Psoas muscle (tissue), 8 donors: ENCODE data around the gene CPEB3. TPM values are rescaled to one million over a fixed set of nuclear protein-coding genes. Genes with fewer than 3 reads are reported as not detected.

Experiments used
- ATAC-seq, 4 donors: fragments of 200-7000 bp; cut with Tn5 transposase; one replicate each; pipeline ENCODE4 v1.9.1; 2020; ENCODE audit warnings: moderate library complexity in 3 of 4, mild to moderate bottlenecking in 2 of 4
- DNase-seq, 2 donors: peaks; one replicate each; pipeline ENCODE4 v3.0.0-alpha.2; 2020
- H3K27ac ChIP-seq: fragments of 200-600 bp; one replicate; pipeline ENCODE4 v1.8.0; 2022
- H3K27me3 ChIP-seq, 3 donors: fragments of 200-600 bp in 1 of 3; one replicate each; pipeline versions ENCODE4 v1.6.1 to v1.8.0; 2013 to 2022; ENCODE audit warnings: low read length in 2 of 3, mild to moderate bottlenecking in 2 of 3, moderate library complexity in 1 of 3; ENCODE audit not compliant: insufficient read depth in 3 of 3
- H3K36me3 ChIP-seq, 2 donors: fragments of 200-600 bp in 1 of 2; one replicate each; pipeline versions ENCODE4 v1.6.1 to v1.8.0; 2013 to 2022; ENCODE audit warnings: low read depth in 1 of 2, mild to moderate bottlenecking in 1 of 2, moderate library complexity in 1 of 2; ENCODE audit not compliant: insufficient read depth in 1 of 2
- H3K4me1 ChIP-seq: fragments of 200-600 bp; one replicate; pipeline ENCODE4 v1.8.0; 2022
- H3K4me3 ChIP-seq: fragments of 200-600 bp; one replicate; pipeline ENCODE4 v1.8.0; 2022; ENCODE audit warnings: mild to moderate bottlenecking
- H3K9me3 ChIP-seq: fragments of 200-600 bp; one replicate; pipeline ENCODE4 v1.8.0; 2022
- CTCF ChIP-seq: fragments of 200-600 bp; IDR thresholded peaks from one replicate; pipeline ENCODE4 v1.8.0; 2022; ENCODE audit warnings: antibody characterized with exemption
- whole genome bisulfite sequencing, 3 donors: extraction: QIAGEN DNeasy Blood & Tissue Kit; methylation state at CpG; one replicate each; pipeline versions ENCODE4 v1.1.6 to v1.1.7; 2013; 5-methylcytosine and 5-hydroxymethylcytosine counted together
- intact Hi-C, 2 donors: fragments of 100-400 bp; cut with DNase I; formaldehyde crosslinking; loops; one replicate each; pipeline versions ENCODE4 v1.11.0 to v1.14.2; 2022
- polyA plus RNA-seq, 3 donors: library from polyadenylated mRNA; stranded (reverse); fragments of 200-250 nt; gene quantifications; one replicate each; pipeline ENCODE4 v1.2.3, GENCODE V29; 2013
- total RNA-seq, 4 donors: library from RNA; stranded (reverse); fragmentation: NEBNext Ultra II Directional in 2 of 4; extraction: Animal tissue kit (Norgen Biotek cat#: 25700) in 2 of 4; gene quantifications; one replicate each; pipeline versions ENCODE4 v1.2.1 to v1.2.4, GENCODE V29; 2021 to 2023
- donor health status: healthy with polysubstance abuse.
- donor health status: DM: no; HTN: no; CAD: no; lungs with moderate emphysema.
- donor health status: Bipolar disorder and iron deficiency.
- donor health status: healthy.
- donor health status: DM: yes; HTN: yes; CAD: no.
- donor health status: DM: no; HTN: no; CAD: no.
- donor health status: DM: no; HTN: no; CAD: no.
- donor health status: DM: yes; HTN: yes; CAD: no.

The CPEB3 gene
- total and polyA plus RNA-seq, 7 donors: 0.44 to 16.9 (median 9.8) TPM

- Histone ChIP-seq H3K4me1 (peaks cover 10% of the 10 kb centered on the region), H3K27me3 (no peaks in the 10 kb centered on the region), H3K9me3 (no peaks in the 10 kb centered on the region), H3K27ac (no peak overlapping the region), H3K4me3 (no peak overlapping the region), H3K36me3 (peaks cover 0 to 13% of the 10 kb centered on the region in 2 donors)
- intact Hi-C loops: no loop called here
- ATAC-seq (no peak), DNase-seq (no peak)
- 86 to 91% (median 88%) methylated on average over 13 of the region's 13 CpGs for WGBS, 3 donors
- no peak for TF ChIP-seq CTCF
These were observed 14.5 kb upstream of the CPEB3 start for GRCh38 chr10:92305133-92306072.

- ATAC-seq: no peak
- H3K4me1 ChIP-seq: peaks cover 11% of the 10 kb centered on the region
- no peaks in the 10 kb centered on the region for H3K9me3 ChIP-seq
- 83 to 92% (median 84%) methylated on average over 1 of the region's 1 CpG for WGBS, 3 donors
- no peak overlapping the region for H3K4me3 ChIP-seq
- H3K36me3 ChIP-seq: peaks cover 0 to 13% of the 10 kb centered on the region in 2 donors
- no peaks in the 10 kb centered on the region for H3K27me3 ChIP-seq
- no peak for DNase-seq
- intact Hi-C loops: no loop called here
- TF ChIP-seq CTCF: no peak
- no peak overlapping the region for H3K27ac ChIP-seq
These were observed 13.2 kb upstream of the CPEB3 start for GRCh38 chr10:92304061-92304460.

- H3K27ac ChIP-seq: no peak overlapping the region
- no peaks in the 10 kb centered on the region for H3K9me3 ChIP-seq
- DNase-seq: no peak
- intact Hi-C loops: no loop called here
- H3K36me3 ChIP-seq: peaks cover 0 to 13% of the 10 kb centered on the region in 2 donors
- no peak for ATAC-seq
- no peaks in the 10 kb centered on the region for H3K27me3 ChIP-seq
- peaks cover 20% of the 10 kb centered on the region for H3K4me1 ChIP-seq
- H3K4me3 ChIP-seq: no peak overlapping the region
- no peak for TF ChIP-seq CTCF
These were observed 12.2 kb upstream of the CPEB3 start for GRCh38 chr10:92303096-92303495.

GRCh38 chr10:92298487-92298886 lies 7.6 kb upstream of the CPEB3 start:
- Histone ChIP-seq H3K27me3 (no peaks in the 10 kb centered on the region), H3K4me1 (peaks cover 21% of the 10 kb centered on the region), H3K36me3 (peaks cover 0 to 27% of the 10 kb centered on the region in 2 donors), H3K27ac (peak overlapping the region; percentile 3), H3K4me3 (no peak overlapping the region), H3K9me3 (no peaks in the 10 kb centered on the region)
- ATAC-seq: peak; percentile 71 to 90 (median 80)
- WGBS, 3 donors: 31 to 67% (median 36%) methylated on average over 6 of the region's 6 CpGs
- TF ChIP-seq CTCF: no peak
- intact Hi-C loops: no loop called here
- DNase-seq: peak in 1 of 2 donors; percentile 61
